Neuronal stem cell (in vitro differentiated cells): ENCODE results near the gene MSI1.
A peak's percentile ranks its signal among the peaks of the same experiment; 100 is the strongest.

Source experiments
- DNase-seq: peaks from one replicate; pipeline ENCODE4 v3.0.0-alpha.2; 2013; ENCODE audit warnings: low spot score
- H2AFZ ChIP-seq: one replicate; pipeline ENCODE4 v1.6.1; 2013; ENCODE audit warnings: mild to moderate bottlenecking, low read length, inconsistent platforms
- H2AK5ac ChIP-seq: 2 replicates; pipeline ENCODE4 v1.6.1; 2013; ENCODE audit warnings: low read depth, mild to moderate bottlenecking, inconsistent platforms, low read length, moderate library complexity, mixed read lengths
- H2BK120ac ChIP-seq: 2 replicates; pipeline ENCODE4 v1.6.1; 2013; ENCODE audit warnings: low read depth, mild to moderate bottlenecking, inconsistent platforms, low read length, moderate library complexity, mixed read lengths
- H2BK12ac ChIP-seq: one replicate; pipeline ENCODE4 v1.6.1; 2013; ENCODE audit warnings: low read length, inconsistent platforms
- H2BK15ac ChIP-seq: 2 replicates; pipeline ENCODE4 v1.6.1; 2013; ENCODE audit warnings: mild to moderate bottlenecking, low read length, inconsistent platforms, mixed read lengths
- H2BK5ac ChIP-seq: one replicate; pipeline ENCODE4 v1.6.1; 2013; ENCODE audit warnings: inconsistent platforms, mild to moderate bottlenecking, low read length, moderate library complexity
- H3K14ac ChIP-seq: one replicate; pipeline ENCODE4 v1.6.1; 2013; ENCODE audit warnings: low read length, inconsistent platforms
- H3K18ac ChIP-seq: 2 replicates; pipeline ENCODE4 v1.6.1; 2013; ENCODE audit warnings: low read length, inconsistent platforms
- H3K23ac ChIP-seq: 2 replicates; pipeline ENCODE4 v1.6.1; 2013; ENCODE audit warnings: low read depth, mild to moderate bottlenecking, mixed read lengths, low read length, inconsistent platforms; ENCODE audit not compliant: poor library complexity
- H3K27ac ChIP-seq: replicated peaks from 3 replicates; pipeline ENCODE4 v1.5.1; 2013; ENCODE audit warnings: low read length, inconsistent platforms
- H3K27me3 ChIP-seq, 3 experiments: 2 replicates each; pipeline ENCODE4 v1.6.1; 2013; ENCODE audit warnings: low read length in 3 of 3, mild to moderate bottlenecking in 2 of 3, inconsistent platforms in 1 of 3, low read depth in 1 of 3, mixed read lengths in 1 of 3, moderate library complexity in 1 of 3; ENCODE audit not compliant: control insufficient read depth in 3 of 3, insufficient read depth in 3 of 3
- H3K36me3 ChIP-seq, 2 donors: replicated peaks in 1 of 2; 2 replicates each; pipeline ENCODE4 v1.6.1; 2013; ENCODE audit warnings: low read length in 2 of 2; ENCODE audit not compliant: control insufficient read depth in 2 of 2, insufficient read depth in 2 of 2
- H3K4ac ChIP-seq: 2 replicates; pipeline ENCODE4 v1.6.1; 2013; ENCODE audit warnings: inconsistent platforms, mild to moderate bottlenecking, low read length, moderate library complexity
- H3K4me1 ChIP-seq, 2 donors: 1 replicate in 1 of 2; 2 replicates in 1 of 2; pipeline ENCODE4 v1.6.1; 2013; ENCODE audit warnings: low read length in 2 of 2, low read depth in 1 of 2; ENCODE audit not compliant: control insufficient read depth in 2 of 2, insufficient read depth in 1 of 2
- H3K4me2 ChIP-seq: one replicate; pipeline ENCODE4 v1.6.1; 2013; ENCODE audit warnings: mild to moderate bottlenecking, low read length, inconsistent platforms; ENCODE audit not compliant: insufficient read depth, poor library complexity, severe bottlenecking
- H3K4me3 ChIP-seq, 2 donors: 2 replicates each; pipeline ENCODE4 v1.5.1; 2013; ENCODE audit warnings: low read length in 2 of 2, mild to moderate bottlenecking in 2 of 2, inconsistent platforms in 1 of 2, moderate library complexity in 1 of 2
- H3K79me1 ChIP-seq: one replicate; pipeline ENCODE4 v1.6.1; 2013; ENCODE audit warnings: low read depth, mild to moderate bottlenecking, inconsistent platforms, low read length, moderate library complexity
- H3K9ac ChIP-seq: one replicate; pipeline ENCODE4 v1.6.1; 2013; ENCODE audit warnings: mild to moderate bottlenecking, low read depth, low read length, inconsistent platforms; ENCODE audit not compliant: poor library complexity
- H3K9me3 ChIP-seq, 2 donors: replicated peaks in 1 of 2; 2 replicates each; pipeline versions ENCODE3 to v1.6.1; 2013; ENCODE audit warnings: low read length in 2 of 2, mild to moderate bottlenecking in 2 of 2, inconsistent platforms in 1 of 2, low read depth in 1 of 2, mixed read lengths in 1 of 2, moderate library complexity in 1 of 2; ENCODE audit not compliant: control insufficient read depth in 2 of 2, insufficient read depth in 1 of 2
- H4K8ac ChIP-seq: one replicate; pipeline ENCODE4 v1.6.1; 2013; ENCODE audit warnings: low read depth, mild to moderate bottlenecking, inconsistent platforms, low read length, moderate library complexity
- H4K91ac ChIP-seq: one replicate; pipeline ENCODE4 v1.6.1; 2013; ENCODE audit warnings: low read length, low read depth, mild to moderate bottlenecking, inconsistent platforms; ENCODE audit not compliant: poor library complexity
- WGBS, 2 donors: extraction: QIAGEN DNeasy Blood & Tissue Kit; methylation state at CpG; one replicate each; pipeline ENCODE4 v1.1.7; 2013; ENCODE audit warnings: missing lambda C conversion rate in 2 of 2, mixed read lengths in 1 of 2; ENCODE audit not compliant: insufficient read length in 2 of 2, insufficient replicate concordance in 1 of 2; ENCODE audit errors: extremely low coverage in 2 of 2; 5-methylcytosine and 5-hydroxymethylcytosine counted together

Gene MSI1

DNA sequence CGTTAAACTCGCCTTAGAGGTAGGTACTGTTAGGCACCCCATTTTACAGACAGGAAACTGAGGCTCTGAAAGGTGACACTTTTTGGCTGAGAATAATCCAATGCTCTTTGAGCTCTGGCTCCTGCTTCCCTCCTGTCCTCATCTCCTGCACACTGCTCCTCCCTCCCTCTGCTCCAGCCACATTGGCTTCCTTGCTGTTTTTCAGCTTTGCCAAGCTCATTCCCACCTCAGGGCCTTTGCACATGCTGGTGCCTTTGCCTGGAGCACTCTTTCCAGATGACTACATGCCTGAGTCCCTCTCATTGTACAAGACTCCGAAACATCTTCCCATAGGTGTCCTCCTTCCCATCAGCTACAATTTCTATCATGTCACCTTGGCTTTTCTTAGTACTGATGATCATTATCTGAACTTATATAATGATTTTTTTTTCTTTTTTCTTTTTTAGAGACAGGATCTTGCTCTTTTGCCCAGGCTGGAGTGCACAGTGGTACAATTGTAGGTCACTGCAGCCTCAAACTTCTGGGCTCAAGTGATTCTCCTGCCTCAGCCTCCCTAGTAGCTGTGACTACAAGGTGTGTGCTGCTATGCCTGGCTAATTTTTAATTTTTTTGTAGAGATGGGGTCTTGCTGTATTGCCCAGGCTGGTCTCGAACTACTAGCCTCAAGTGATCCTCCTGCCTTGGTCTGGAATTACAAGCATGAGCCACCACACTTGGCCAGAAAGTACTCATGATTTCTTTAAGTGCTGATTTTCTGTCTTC is 15.2 kb downstream of the MSI1 start:
- Histone ChIP-seq H3K27ac (no peak overlapping the region), H3K4me3 (no peak overlapping the region), H2BK15ac (no peak overlapping the region), H3K36me3 (peaks cover 69 to 95% of the 10 kb centered on the region in 2 donors), H3K4me1 (peaks cover 5 to 17% of the 10 kb centered on the region in 2 donors), H3K4me2 (no peak overlapping the region), H3K27me3 (no peaks in the 10 kb centered on the region), H3K79me1 (peaks cover 4% of the 10 kb centered on the region), H3K14ac (no peak overlapping the region), H2BK120ac (no peak overlapping the region), H3K4ac (no peak overlapping the region), H4K8ac (no peak overlapping the region), H3K9me3 (peaks cover 0 to 4% of the 10 kb centered on the region in 2 donors), H3K18ac (no peak overlapping the region), H2AFZ (no peak overlapping the region), H4K91ac (no peak overlapping the region), H2BK12ac (no peak overlapping the region), H2AK5ac (no peak overlapping the region), H3K9ac (no peak overlapping the region), H2BK5ac (no peak overlapping the region), H3K23ac (no peak overlapping the region)
- WGBS, 2 donors: no CpG with 5 or more reads among the region's 4 CpGs
- DNase-seq: no peak

- no peak overlapping the region for H3K23ac ChIP-seq
- H2BK120ac ChIP-seq: no peak overlapping the region
- no CpG with 5 or more reads among the region's 6 CpGs for WGBS, 2 donors
- peaks cover 0 to 4% of the 10 kb centered on the region in 2 donors for H3K9me3 ChIP-seq
- no peak overlapping the region for H3K27ac ChIP-seq
- H3K36me3 ChIP-seq: peaks cover 65 to 95% of the 10 kb centered on the region in 2 donors
- H3K9ac ChIP-seq: no peak overlapping the region
- H3K4me3 ChIP-seq: no peak overlapping the region
- no peak overlapping the region for H4K8ac ChIP-seq
- no peak overlapping the region for H3K4ac ChIP-seq
- H2BK15ac ChIP-seq: no peak overlapping the region
- DNase-seq: no peak
- H3K14ac ChIP-seq: no peak overlapping the region
- H3K79me1 ChIP-seq: peaks cover 3% of the 10 kb centered on the region
- no peak overlapping the region for H3K18ac ChIP-seq
- peak overlapping the region; percentile 27 for H2BK12ac ChIP-seq
- peak overlapping the region; percentile 19 for H2BK5ac ChIP-seq
- H2AFZ ChIP-seq: no peak overlapping the region
- no peaks in the 10 kb centered on the region for H3K27me3 ChIP-seq
- H4K91ac ChIP-seq: no peak overlapping the region
- H2AK5ac ChIP-seq: no peak overlapping the region
- H3K4me2 ChIP-seq: no peak overlapping the region
- H3K4me1 ChIP-seq: peaks cover 4 to 11% of the 10 kb centered on the region in 2 donors
Observed at GRCh38 chr12:120353136-120353535, 15.8 kb downstream of the MSI1 start.

DNA sequence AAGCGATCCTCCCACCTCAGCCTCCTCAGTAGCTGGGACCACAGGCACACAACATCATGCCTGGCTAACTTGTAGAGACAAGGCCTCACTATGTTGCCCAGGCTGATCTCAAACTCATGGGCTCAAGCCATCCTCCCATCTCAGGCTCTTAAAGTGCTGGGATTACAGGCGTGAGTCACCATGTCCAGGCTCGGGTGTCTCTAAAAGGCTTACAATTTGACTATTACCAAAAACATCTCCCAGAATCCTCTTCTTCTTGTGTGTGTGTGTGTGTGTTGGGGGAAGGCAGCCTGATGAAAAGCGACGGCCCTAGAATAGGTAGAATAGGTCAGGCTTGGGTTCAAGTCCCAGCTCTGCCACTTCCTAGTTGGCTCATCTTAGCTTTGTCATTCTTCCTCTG is 16.8 kb downstream of the MSI1 start:
- no peak overlapping the region for H3K23ac ChIP-seq
- no peak overlapping the region for H4K8ac ChIP-seq
- no peak overlapping the region for H2BK5ac ChIP-seq
- peaks cover 2 to 5% of the 10 kb centered on the region in 2 donors for H3K4me1 ChIP-seq
- no peak overlapping the region for H2AFZ ChIP-seq
- no peak overlapping the region for H3K4ac ChIP-seq
- H2BK120ac ChIP-seq: no peak overlapping the region
- peaks cover 0 to 6% of the 10 kb centered on the region in 2 donors for H3K9me3 ChIP-seq
- H3K79me1 ChIP-seq: peaks cover 6% of the 10 kb centered on the region
- no peak for DNase-seq
- H2AK5ac ChIP-seq: no peak overlapping the region
- H2BK12ac ChIP-seq: no peak overlapping the region
- no peak overlapping the region for H3K4me3 ChIP-seq
- no peak overlapping the region for H3K14ac ChIP-seq
- H3K27ac ChIP-seq: no peak overlapping the region
- H4K91ac ChIP-seq: no peak overlapping the region
- WGBS, 2 donors: no CpG with 5 or more reads among the region's 5 CpGs
- no peak overlapping the region for H2BK15ac ChIP-seq
- no peaks in the 10 kb centered on the region for H3K27me3 ChIP-seq
- H3K36me3 ChIP-seq: peaks cover 67 to 95% of the 10 kb centered on the region in 2 donors
- no peak overlapping the region for H3K4me2 ChIP-seq
- H3K9ac ChIP-seq: no peak overlapping the region
- H3K18ac ChIP-seq: no peak overlapping the region

DNA sequence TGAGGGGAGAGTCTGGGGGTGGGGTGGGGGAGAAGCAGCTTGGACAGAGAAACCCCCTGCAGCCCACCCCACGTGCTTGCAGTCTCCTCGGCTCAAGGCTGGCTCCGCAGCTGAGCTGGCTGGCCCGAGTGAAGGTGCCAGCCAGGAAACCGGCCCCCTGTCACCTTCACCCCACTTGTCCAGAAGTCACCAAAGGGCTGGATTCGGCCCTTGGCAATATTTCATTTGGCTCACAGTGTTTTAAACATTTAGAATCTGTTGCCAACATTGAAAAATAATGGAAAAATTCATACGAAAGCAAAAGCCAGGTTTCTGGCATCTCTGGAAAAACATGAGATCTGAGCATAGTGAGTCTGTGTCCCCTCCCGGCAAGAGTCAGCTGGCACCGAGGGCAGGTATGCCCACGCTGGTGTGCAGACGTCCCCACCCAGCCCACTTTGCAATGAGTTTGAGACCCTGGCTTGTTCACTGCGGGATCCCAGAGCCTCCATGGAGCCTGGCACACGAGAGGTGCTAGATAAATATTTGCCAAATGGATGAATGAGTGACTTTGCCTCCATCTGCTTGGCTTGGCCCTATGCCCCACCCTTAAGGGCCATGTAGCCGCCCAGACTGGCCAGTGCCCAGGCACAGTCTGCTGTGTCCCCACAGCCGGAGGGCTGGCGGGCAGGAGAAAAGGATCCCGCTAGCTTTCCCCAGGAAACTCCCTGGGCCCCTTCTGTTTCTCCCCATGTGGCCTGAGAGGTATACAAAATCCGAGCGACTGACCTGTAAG is 18.2 kb downstream of the MSI1 start:
- no peak overlapping the region for H2BK120ac ChIP-seq
- peaks cover 6% of the 10 kb centered on the region for H3K79me1 ChIP-seq
- no peak overlapping the region for H4K8ac ChIP-seq
- no peak overlapping the region for H3K9ac ChIP-seq
- no peak overlapping the region for H2BK12ac ChIP-seq
- H2AFZ ChIP-seq: no peak overlapping the region
- no peak overlapping the region for H3K27ac ChIP-seq
- DNase-seq: no peak
- no CpG with 5 or more reads among the region's 19 CpGs for WGBS, 2 donors
- H2BK5ac ChIP-seq: no peak overlapping the region
- no peak overlapping the region for H3K18ac ChIP-seq
- no peak overlapping the region for H3K4ac ChIP-seq
- no peak overlapping the region for H2AK5ac ChIP-seq
- no peak overlapping the region for H3K4me2 ChIP-seq
- H3K4me1 ChIP-seq: no peaks in the 10 kb centered on the region
- no peak overlapping the region for H4K91ac ChIP-seq
- no peak overlapping the region for H3K23ac ChIP-seq
- H2BK15ac ChIP-seq: no peak overlapping the region
- H3K4me3 ChIP-seq: no peak overlapping the region
- no peak overlapping the region for H3K14ac ChIP-seq
- H3K36me3 ChIP-seq: peaks cover 62 to 94% of the 10 kb centered on the region in 2 donors
- no peaks in the 10 kb centered on the region for H3K27me3 ChIP-seq
- peaks cover 0 to 6% of the 10 kb centered on the region in 2 donors for H3K9me3 ChIP-seq
